Suppressor macrophage (primary cell): Measurements from ENCODE around the gene STRN4.
"Not testable (repeated sequence)": the region's sequence is repeated elsewhere in the genome, so short reads cannot be mapped to it uniquely, and the experiment has no call there.

Source experiments
- DNase-seq, 4 experiments: peaks; one replicate each; pipeline ENCODE4 v3.0.0-alpha.2; 2020 to 2022

Gene STRN4

GRCh38 chr19:46712768-46713338 lies 33.4 kb downstream of the STRN4 start:
- not testable (repeated sequence) for DNase-seq

- no peak for DNase-seq
These were observed 35.6 kb downstream of the STRN4 start for GRCh38 chr19:46710687-46711086.

- DNase-seq, result peak; percentile 73 to 94 (median 86)
These were observed 41.7 kb downstream of the STRN4 start for GRCh38 chr19:46704379-46705076.

DNA sequence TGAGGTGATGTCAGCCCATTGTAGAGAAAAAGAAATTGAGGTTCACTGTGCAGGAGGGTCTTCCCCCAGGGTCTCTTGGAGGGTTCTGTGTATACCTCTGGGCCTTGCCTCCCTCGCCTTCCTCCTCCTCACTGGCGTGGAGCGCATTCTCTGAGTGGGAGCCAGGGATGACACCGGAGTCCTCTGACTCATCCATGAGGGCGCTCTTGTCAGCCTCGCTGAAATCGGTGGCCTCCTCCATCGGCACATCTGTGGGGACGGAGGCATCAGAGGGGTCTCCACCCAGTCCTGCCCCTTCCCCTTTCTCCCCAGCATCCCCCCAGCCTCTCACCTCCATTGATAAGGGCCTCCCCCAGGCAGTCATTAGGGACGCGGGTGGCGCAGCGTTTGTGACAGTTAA lies 45.5 kb downstream of the STRN4 start:
- DNase-seq, result no peak

- DNase-seq, result no peak
These were observed 47.6 kb downstream of the STRN4 start for GRCh38 chr19:46698395-46699321.

DNA sequence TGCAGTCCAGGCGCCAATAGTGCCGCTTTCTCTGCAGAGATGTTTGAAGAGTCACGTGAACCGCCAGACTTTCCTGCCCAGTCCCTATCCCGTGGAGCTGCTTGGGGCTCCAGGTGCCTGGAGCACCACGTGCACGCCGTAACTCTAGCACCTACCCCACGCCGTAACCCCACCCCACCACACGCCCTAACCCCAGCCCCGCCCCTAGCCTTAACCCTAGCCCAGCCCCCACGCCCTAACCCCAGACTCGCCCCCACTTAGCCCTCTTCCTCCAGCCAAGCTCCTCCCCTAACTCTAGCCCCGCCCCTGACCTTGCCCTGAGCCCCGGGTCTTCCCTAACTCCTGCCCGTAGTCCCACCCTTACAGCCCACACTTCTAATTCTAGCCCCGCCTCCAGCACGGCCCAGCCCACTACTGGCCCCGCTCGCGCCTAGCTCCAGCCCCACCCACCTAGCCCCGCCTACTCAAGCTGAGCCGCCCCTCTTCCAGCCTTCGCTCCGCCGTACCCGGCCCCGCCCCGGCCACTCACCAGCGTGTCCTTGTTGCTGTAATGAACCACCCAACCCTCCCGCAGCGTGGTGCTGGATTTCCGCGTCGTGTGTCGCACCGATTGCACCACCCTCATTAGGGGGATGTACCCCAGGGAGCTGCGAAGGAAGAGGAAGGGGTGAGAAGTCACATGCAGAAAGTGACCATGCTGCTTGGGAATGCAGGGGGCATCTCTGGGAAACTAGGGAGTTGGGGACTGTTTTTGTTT lies 48.9 kb downstream of the STRN4 start:
- DNase-seq, result peak; percentile 30 to 61 (median 40)

GRCh38 chr19:46696866-46697203 lies 49.4 kb downstream of the STRN4 start:
- DNase-seq, result no peak

- no peak for DNase-seq
These were observed 50.2 kb downstream of the STRN4 start for GRCh38 chr19:46696052-46696451.

- DNase-seq, result no peak
These were observed 52.5 kb downstream of the STRN4 start for GRCh38 chr19:46693760-46694159.

DNA sequence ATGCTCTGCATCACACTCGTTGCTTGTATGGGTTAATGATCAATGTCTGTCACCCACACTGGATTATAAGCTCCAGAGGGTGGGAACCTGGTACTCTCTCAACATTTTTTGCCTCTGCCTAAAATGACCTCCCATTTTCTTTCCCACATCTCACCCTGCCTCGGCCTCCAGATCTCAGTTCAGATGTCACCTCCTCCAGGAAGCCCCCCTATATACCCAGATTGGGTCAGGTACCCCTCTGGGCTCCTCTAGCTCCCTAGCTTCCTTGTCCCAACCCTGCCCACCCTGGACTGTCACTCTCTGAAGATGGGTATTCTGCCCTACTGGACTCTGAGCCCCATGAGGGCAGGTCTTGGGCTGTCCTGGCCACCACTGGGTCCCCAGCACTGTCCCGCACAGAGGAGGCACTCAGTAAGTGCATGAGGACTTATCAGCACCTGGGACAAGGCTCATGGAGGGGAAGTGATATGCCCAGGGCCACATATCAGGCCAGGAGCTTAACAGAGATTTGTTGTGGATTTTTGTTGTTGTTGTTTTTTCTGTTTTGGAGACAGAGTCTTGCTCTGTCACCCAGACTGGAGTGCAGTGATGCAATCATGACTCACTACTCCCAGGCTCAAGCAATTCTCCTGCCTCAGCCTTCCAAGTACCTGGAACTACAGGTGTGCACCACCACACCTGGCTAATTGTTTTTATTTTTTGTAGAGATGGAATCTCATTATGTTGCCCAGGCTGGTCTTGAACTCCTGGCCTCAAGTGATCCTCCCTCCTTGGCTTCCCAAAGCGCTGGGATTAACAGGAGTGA lies 53.1 kb downstream of the STRN4 start:
- DNase-seq, result no peak

GRCh38 chr19:46691948-46692347 lies 54.3 kb downstream of the STRN4 start:
- no peak for DNase-seq

DNA sequence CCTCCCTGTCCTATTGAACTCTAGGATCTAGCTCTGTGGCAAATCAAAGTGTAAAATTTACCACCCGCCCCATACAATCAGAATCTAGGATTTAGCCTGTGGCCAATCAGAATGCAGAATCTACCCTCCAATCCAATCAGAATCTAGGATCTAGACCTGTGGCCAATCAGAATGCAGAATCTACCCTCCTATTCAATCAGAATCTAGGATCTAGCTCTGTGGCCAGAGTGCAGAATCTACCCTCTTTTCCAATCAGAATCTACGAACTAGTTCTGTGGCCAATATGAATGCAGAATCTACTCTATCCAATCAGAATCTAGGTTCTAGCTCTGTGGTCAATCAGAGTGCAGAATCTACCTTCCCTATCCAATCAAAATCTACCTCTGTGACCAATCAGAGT lies 55.1 kb downstream of the STRN4 start:
- no peak for DNase-seq

GRCh38 chr19:46689358-46689757 lies 56.9 kb downstream of the STRN4 start:
- DNase-seq, result no peak

- DNase-seq, result no peak
These were observed 58.7 kb downstream of the STRN4 start for GRCh38 chr19:46687438-46688145.

GRCh38 chr19:46685189-46685588 lies 61.1 kb downstream of the STRN4 start:
- DNase-seq, result no peak

DNA sequence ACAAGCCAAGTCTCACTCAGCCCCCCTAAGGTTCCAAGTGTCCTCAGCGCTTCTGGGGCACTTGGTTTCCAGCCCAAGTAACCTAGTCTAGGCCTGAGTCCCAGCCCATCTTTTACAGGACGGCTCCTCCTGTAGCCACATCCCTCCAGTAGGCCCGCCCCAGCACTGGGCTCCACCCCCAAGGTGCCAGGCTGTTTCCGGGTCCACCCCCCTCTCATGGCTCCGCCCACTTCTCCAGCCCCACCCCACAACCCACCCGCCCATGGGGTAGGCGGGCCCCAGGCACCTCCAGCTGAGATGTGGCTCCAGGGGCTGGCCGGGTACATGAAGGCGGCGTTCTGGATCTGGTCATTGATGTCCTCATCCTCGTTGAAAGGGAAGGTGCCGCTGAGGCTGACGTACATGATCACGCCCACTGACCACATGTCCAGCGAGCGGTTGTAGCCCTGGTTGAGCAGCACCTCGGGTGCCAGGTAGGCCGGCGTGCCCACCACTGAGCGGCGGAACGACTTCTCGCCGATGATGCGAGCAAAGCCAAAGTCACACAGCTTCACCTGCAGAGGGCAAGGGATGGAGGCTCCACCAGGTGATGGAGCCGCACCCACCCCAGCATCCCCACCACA lies 68.0 kb downstream of the STRN4 start:
- DNase-seq, result peak in 1 of 4 experiments; percentile 33

- DNase-seq, result no peak
These were observed 71.7 kb downstream of the STRN4 start for GRCh38 chr19:46674416-46675178.

- DNase-seq, result no peak
These were observed 75.4 kb downstream of the STRN4 start for GRCh38 chr19:46670813-46671212.
